Breast epithelium (tissue), 4 donors: ENCODE measurements around the gene GPR158. TPM values are rescaled to one million over a fixed set of nuclear protein-coding genes. Genes with fewer than 3 reads are reported as not detected.

Source experiments
- DNase-seq, 2 donors: peaks; one replicate each; pipeline ENCODE4 v3.0.0-alpha.2; 2019; ENCODE audit warnings: low spot score in 2 of 2
- H3K27ac ChIP-seq, 2 donors: fragments of 200-600 bp; sonication (generic) in 1 of 2; one replicate each; pipeline ENCODE4 v1.5.1; 2016 to 2019; ENCODE audit warnings: mild to moderate bottlenecking in 1 of 2
- H3K27me3 ChIP-seq, 2 donors: fragments of 200-600 bp; sonication (generic) in 1 of 2; one replicate each; pipeline versions ENCODE4 v1.5.1 to v1.6.0; 2017 to 2019; ENCODE audit warnings: control low read depth in 1 of 2, mild to moderate bottlenecking in 1 of 2
- H3K36me3 ChIP-seq: fragments of 200-600 bp; one replicate; pipeline ENCODE4 v1.5.1; 2019
- H3K4me1 ChIP-seq, 2 donors: fragments of 200-600 bp; sonication (generic); one replicate each; pipeline ENCODE4 v1.5.1; 2016 to 2019; ENCODE audit warnings: control low read depth in 1 of 2
- H3K4me3 ChIP-seq, 3 donors: fragments of 200-600 bp; sonication (generic); 1 replicate in 2 of 3; 2 replicates in 1 of 3; pipeline ENCODE4 v1.5.1; 2016 to 2019; ENCODE audit warnings: mild to moderate bottlenecking in 3 of 3, moderate library complexity in 2 of 3
- H3K9me3 ChIP-seq, 2 donors: fragments of 200-600 bp; sonication (generic) in 1 of 2; one replicate each; pipeline ENCODE4 v1.5.1; 2016 to 2019; ENCODE audit warnings: control low read depth in 1 of 2
- CTCF ChIP-seq, 3 donors: fragments of 450-650 bp; IDR thresholded peaks; one replicate each; pipeline ENCODE4 v1.5.1; 2016 to 2017; ENCODE audit warnings: antibody characterized with exemption in 3 of 3, mild to moderate bottlenecking in 3 of 3, moderate library complexity in 3 of 3
- POLR2A ChIP-seq: fragments of 450-650 bp; IDR thresholded peaks from one replicate; pipeline ENCODE4 v1.6.1; 2016; ENCODE audit warnings: antibody characterized with exemption, mild to moderate bottlenecking, moderate library complexity
- POLR2AphosphoS5 ChIP-seq, 3 donors: sonication (generic); formaldehyde crosslinking; IDR thresholded peaks; one replicate each; pipeline ENCODE4 v1.6.1; 2017; ENCODE audit warnings: antibody characterized with exemption in 3 of 3
- intact Hi-C: fragments of 100-400 bp; cut with DNase I; formaldehyde crosslinking; loops from one replicate; pipeline ENCODE4 v1.15.1; 2023; ENCODE audit warnings: low total_unique reads
- total RNA-seq, 3 donors: library from RNA; depleted of rRNA; stranded (reverse); fragments of >200 nt; gene quantifications; one replicate each; pipeline ENCODE4 v1.1.0, GENCODE V29; 2016

The GPR158 gene
- total RNA-seq, 3 donors from 2014 or later, result 0.16 to 0.29 TPM; not detected in 1

DNA sequence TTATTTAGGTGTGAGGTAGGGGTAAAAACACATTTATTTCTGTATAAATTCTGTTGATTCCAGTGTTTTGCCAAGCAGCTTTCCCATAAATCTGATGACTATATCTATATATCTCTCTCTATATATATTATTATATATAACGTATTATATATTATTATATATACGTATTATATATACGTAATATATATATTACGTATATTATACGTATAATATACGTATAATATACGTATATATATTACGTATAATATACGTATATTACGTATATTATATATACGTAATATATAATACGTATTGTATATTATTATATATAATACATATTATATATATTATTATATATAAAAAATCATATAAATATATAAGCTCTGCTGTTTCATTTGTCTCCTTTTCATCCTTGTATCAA, 163.5 kb downstream of the GPR158 start:
- DNase-seq, result no peak
- intact Hi-C loops, result loop anchor here (5.0 kb wide), 1 partner anchor 211 kb away; no protein-coding TSS in a partner anchor
- no peak for TF ChIP-seq POLR2AphosphoS5 (IDR thresholded peaks at IDR 0.05)
- TF ChIP-seq POLR2A, result no peak
- TF ChIP-seq CTCF (IDR thresholded peaks at IDR 0.05), result no peak
- Histone ChIP-seq H3K4me3 (no peak overlapping the region), H3K27me3 (no peaks in the 10 kb centered on the region), H3K27ac (no peak overlapping the region), H3K36me3 (no peaks in the 10 kb centered on the region), H3K9me3 (no peaks in the 10 kb centered on the region), H3K4me1 (no peaks in the 10 kb centered on the region)

DNA sequence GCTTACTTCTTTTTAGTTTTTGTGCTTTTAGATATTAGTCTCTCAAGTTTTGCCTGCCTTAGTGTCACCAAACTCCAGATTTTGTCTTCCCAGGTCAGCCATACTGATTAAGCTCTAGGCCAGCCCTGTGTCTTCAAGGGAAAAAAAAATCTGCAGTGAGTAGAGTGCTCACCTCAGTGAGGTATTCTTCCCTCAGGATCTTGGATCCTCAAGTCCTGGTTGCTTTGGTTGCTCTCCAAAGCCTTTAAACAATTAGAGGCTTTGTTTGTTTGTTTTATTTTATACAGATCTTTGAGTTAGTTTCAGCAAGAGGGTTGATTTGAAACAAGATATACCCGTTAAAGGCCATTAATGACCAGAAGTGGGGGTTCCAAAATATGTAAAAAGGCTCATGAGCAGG, 165.2 kb downstream of the GPR158 start:
- TF ChIP-seq POLR2AphosphoS5 (IDR thresholded peaks at IDR 0.05), result no peak
- TF ChIP-seq POLR2A, result no peak
- no peak for TF ChIP-seq CTCF (IDR thresholded peaks at IDR 0.05)
- no peak overlapping the region for H3K27ac ChIP-seq
- no peak overlapping the region for H3K4me3 ChIP-seq
- no peaks in the 10 kb centered on the region for H3K4me1 ChIP-seq
- no peak for DNase-seq
- H3K36me3 ChIP-seq, result no peaks in the 10 kb centered on the region
- H3K9me3 ChIP-seq, result no peaks in the 10 kb centered on the region
- intact Hi-C loops, result loop anchor here (5.0 kb wide), 1 partner anchor 213 kb away; no protein-coding TSS in a partner anchor
- H3K27me3 ChIP-seq, result no peaks in the 10 kb centered on the region

GRCh38 chr10:25349520-25349919, 174.7 kb downstream of the GPR158 start:
- H3K27me3 ChIP-seq, result no peaks in the 10 kb centered on the region
- no peak for DNase-seq
- no peak overlapping the region for H3K4me3 ChIP-seq
- H3K4me1 ChIP-seq, result no peaks in the 10 kb centered on the region
- no peaks in the 10 kb centered on the region for H3K9me3 ChIP-seq
- intact Hi-C loops, result no loop called here
- H3K36me3 ChIP-seq, result no peaks in the 10 kb centered on the region
- no peak overlapping the region for H3K27ac ChIP-seq
- TF ChIP-seq POLR2AphosphoS5 (IDR thresholded peaks at IDR 0.05) (no peak), CTCF (IDR thresholded peaks at IDR 0.05) (no peak), POLR2A (no peak)

- no peak for TF ChIP-seq POLR2AphosphoS5 (IDR thresholded peaks at IDR 0.05)
- no peak for TF ChIP-seq CTCF (IDR thresholded peaks at IDR 0.05)
- TF ChIP-seq POLR2A, result no peak
- H3K4me3 ChIP-seq, result no peak overlapping the region
- H3K4me1 ChIP-seq, result no peaks in the 10 kb centered on the region
- intact Hi-C loops, result no loop called here
- H3K9me3 ChIP-seq, result peaks cover 16 to 36% of the 10 kb centered on the region in 2 donors
- no peak for DNase-seq
- H3K27me3 ChIP-seq, result no peaks in the 10 kb centered on the region
- H3K36me3 ChIP-seq, result no peaks in the 10 kb centered on the region
- no peak overlapping the region for H3K27ac ChIP-seq
Measured at GRCh38 chr10:25356609-25357008, 181.8 kb downstream of the GPR158 start.

DNA sequence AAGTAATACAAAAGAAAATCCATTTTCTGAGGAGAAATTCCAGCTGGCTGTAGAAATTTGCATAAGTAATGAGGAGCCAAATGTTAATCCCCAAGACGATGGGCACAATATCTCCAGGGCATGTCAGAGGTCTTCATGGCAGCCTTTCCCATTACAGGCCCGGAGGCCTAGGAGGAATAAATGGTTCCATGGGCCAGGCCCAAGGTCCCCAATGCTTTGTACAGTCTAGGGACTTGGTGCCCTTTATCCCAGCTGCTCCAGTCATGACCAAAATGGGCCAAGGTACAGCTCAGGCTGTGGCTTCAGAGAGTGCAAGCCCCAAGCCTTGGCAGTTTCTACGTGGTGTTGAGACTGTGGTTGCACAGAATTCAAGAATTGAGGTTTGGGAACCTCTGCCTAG, 182.5 kb downstream of the GPR158 start:
- H3K9me3 ChIP-seq, result peaks cover 16 to 36% of the 10 kb centered on the region in 2 donors
- no peaks in the 10 kb centered on the region for H3K27me3 ChIP-seq
- H3K27ac ChIP-seq, result no peak overlapping the region
- H3K36me3 ChIP-seq, result no peaks in the 10 kb centered on the region
- intact Hi-C loops, result no loop called here
- TF ChIP-seq POLR2A, result no peak
- TF ChIP-seq CTCF (IDR thresholded peaks at IDR 0.05), result no peak
- no peak for TF ChIP-seq POLR2AphosphoS5 (IDR thresholded peaks at IDR 0.05)
- DNase-seq, result no peak
- H3K4me1 ChIP-seq, result no peaks in the 10 kb centered on the region
- H3K4me3 ChIP-seq, result no peak overlapping the region
